KMS-11 (cell line): ENCODE data around the gene TGM3.

Experiments
- H2AFZ ChIP-seq: fragments of 200-600 bp; sonication (generic); 2 replicates; pipeline ENCODE4 v1.6.1; 2016; ENCODE audit warnings: antibody characterized with exemption, mixed run types, low read depth
- H3K27ac ChIP-seq: fragments of 200-600 bp; sonication (generic); 2 replicates; pipeline ENCODE4 v1.6.1; 2016; ENCODE audit warnings: mild to moderate bottlenecking, mixed run types
- H3K27me3 ChIP-seq: fragments of 200-600 bp; sonication (generic); 2 replicates; pipeline ENCODE4 v1.6.1; 2017; ENCODE audit warnings: mild to moderate bottlenecking, low read depth, mixed run types, moderate library complexity; ENCODE audit not compliant: insufficient read depth
- H3K36me3 ChIP-seq: fragments of 200-600 bp; sonication (generic); 2 replicates; pipeline ENCODE4 v1.6.1; 2017; ENCODE audit warnings: mild to moderate bottlenecking, mixed run types; ENCODE audit not compliant: insufficient read depth
- H3K4me1 ChIP-seq: fragments of 200-600 bp; sonication (generic); 2 replicates; pipeline ENCODE4 v1.6.1; 2016; ENCODE audit warnings: mild to moderate bottlenecking, low read depth, mixed run types; ENCODE audit not compliant: poor library complexity, severe bottlenecking
- H3K4me2 ChIP-seq: fragments of 200-600 bp; sonication (generic); 2 replicates; pipeline ENCODE4 v1.7.0; 2016; ENCODE audit warnings: mild to moderate bottlenecking, mixed run types
- H3K4me3 ChIP-seq: fragments of 200-600 bp; sonication (generic); IDR thresholded peaks from 2 replicates; pipeline ENCODE4 v1.6.1; 2017; ENCODE audit warnings: low read depth, low read length, mixed read lengths; ENCODE audit not compliant: insufficient read depth
- H3K79me2 ChIP-seq: fragments of 200-600 bp; sonication (generic); 2 replicates; pipeline ENCODE4 v1.6.1; 2016; ENCODE audit warnings: low read depth, mixed run types; ENCODE audit not compliant: insufficient read depth
- H3K9ac ChIP-seq: fragments of 200-600 bp; sonication (generic); 2 replicates; pipeline ENCODE4 v1.6.1; 2016; ENCODE audit warnings: mild to moderate bottlenecking, mixed run types
- H4K20me1 ChIP-seq: fragments of 200-600 bp; sonication (generic); 2 replicates; pipeline ENCODE4 v1.6.1; 2016; ENCODE audit warnings: mild to moderate bottlenecking, mixed run types; ENCODE audit not compliant: insufficient read depth
- TF ChIP-seq, protein P1 (sequence below): fragments of 200-600 bp; sonication (generic); conservative IDR thresholded peaks from 2 replicates; pipeline ENCODE4 v1.6.1; 2017; ENCODE audit warnings: low read depth, mild to moderate bottlenecking, antibody characterized with exemption, low read length, moderate library complexity, mixed read lengths

Gene TGM3

DNA sequence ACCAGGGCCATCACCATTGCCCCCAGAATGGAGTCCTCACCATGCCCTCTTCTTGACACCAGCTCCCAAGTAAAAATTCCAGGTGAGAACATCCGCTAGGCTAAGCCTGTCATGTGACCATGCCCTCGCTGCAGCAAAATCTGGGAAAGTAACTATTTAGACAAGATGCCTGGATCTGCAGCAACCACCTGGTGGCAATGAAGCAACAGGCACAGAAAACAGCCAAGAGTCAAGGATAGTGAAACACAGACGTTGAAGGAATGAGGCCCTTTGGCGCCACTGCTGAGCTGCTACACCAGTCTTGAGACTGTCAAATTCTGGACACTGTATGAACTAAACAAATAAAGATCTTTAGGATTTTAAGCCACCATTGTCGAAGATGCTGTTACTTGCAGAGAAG, 54.8 kb downstream of the TGM3 start:
- H3K4me2 ChIP-seq = no peak overlapping the region
- no peaks in the 10 kb centered on the region for H3K4me1 ChIP-seq
- H3K36me3 ChIP-seq = no peaks in the 10 kb centered on the region
- H3K4me3 ChIP-seq = no peak overlapping the region
- TF ChIP-seq, protein P1, sequence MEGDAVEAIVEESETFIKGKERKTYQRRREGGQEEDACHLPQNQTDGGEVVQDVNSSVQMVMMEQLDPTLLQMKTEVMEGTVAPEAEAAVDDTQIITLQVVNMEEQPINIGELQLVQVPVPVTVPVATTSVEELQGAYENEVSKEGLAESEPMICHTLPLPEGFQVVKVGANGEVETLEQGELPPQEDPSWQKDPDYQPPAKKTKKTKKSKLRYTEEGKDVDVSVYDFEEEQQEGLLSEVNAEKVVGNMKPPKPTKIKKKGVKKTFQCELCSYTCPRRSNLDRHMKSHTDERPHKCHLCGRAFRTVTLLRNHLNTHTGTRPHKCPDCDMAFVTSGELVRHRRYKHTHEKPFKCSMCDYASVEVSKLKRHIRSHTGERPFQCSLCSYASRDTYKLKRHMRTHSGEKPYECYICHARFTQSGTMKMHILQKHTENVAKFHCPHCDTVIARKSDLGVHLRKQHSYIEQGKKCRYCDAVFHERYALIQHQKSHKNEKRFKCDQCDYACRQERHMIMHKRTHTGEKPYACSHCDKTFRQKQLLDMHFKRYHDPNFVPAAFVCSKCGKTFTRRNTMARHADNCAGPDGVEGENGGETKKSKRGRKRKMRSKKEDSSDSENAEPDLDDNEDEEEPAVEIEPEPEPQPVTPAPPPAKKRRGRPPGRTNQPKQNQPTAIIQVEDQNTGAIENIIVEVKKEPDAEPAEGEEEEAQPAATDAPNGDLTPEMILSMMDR = no peak
- H3K27me3 ChIP-seq = no peaks in the 10 kb centered on the region
- no peaks in the 10 kb centered on the region for H3K79me2 ChIP-seq
- H3K9ac ChIP-seq = no peak overlapping the region
- H3K27ac ChIP-seq = no peak overlapping the region
- no peaks in the 10 kb centered on the region for H4K20me1 ChIP-seq
- H2AFZ ChIP-seq = no peak overlapping the region

DNA sequence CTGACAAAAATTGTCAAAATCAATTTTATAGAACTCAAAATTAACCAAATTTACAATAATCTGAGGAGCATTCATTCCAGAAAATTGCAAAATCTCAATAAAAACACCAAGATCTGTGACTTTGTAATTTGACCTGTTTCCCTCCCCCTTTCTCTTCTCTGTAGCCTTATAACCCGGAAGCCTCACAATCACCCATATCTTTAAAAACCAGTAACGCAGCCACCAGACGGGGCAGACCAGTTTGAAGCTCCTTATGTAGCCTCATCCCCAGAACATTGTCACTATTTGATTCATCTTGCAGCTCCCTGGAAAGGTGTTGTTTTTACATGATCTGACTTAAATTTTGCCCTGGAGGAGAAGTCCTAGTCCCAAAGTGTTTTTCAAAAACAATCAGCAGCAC, 57.4 kb downstream of the TGM3 start:
- H3K27me3 ChIP-seq = no peaks in the 10 kb centered on the region
- no peak overlapping the region for H3K4me3 ChIP-seq
- H3K4me2 ChIP-seq = no peak overlapping the region
- H3K27ac ChIP-seq = no peak overlapping the region
- H3K36me3 ChIP-seq = no peaks in the 10 kb centered on the region
- TF ChIP-seq, protein P1 = no peak
- H2AFZ ChIP-seq = no peak overlapping the region
- H3K79me2 ChIP-seq = no peaks in the 10 kb centered on the region
- no peaks in the 10 kb centered on the region for H3K4me1 ChIP-seq
- no peak overlapping the region for H3K9ac ChIP-seq
- no peaks in the 10 kb centered on the region for H4K20me1 ChIP-seq

DNA sequence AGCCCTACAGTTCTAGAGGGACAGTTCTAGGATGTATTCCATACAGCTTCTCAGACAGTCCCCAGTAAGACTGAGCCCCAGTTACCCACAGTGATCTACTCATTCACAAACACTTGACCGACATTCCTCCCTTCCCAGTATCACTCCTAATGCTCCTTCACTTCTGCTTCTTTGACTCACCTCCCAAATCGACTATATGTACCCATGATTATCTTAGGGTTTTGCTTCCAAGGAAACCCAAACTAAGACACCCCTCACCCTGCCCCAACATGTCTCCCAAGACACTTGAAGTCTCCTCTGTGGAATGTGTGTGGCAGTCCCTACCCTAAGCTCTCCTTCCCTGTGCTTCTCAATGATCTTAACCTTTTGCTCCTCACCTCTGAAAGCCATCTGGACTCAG, 61.3 kb downstream of the TGM3 start:
- TF ChIP-seq, protein P1 = no peak
- no peaks in the 10 kb centered on the region for H3K79me2 ChIP-seq
- H3K4me2 ChIP-seq = no peak overlapping the region
- H4K20me1 ChIP-seq = no peaks in the 10 kb centered on the region
- H3K36me3 ChIP-seq = no peaks in the 10 kb centered on the region
- no peak overlapping the region for H3K27ac ChIP-seq
- H3K4me3 ChIP-seq = no peak overlapping the region
- H2AFZ ChIP-seq = no peak overlapping the region
- H3K27me3 ChIP-seq = no peaks in the 10 kb centered on the region
- H3K9ac ChIP-seq = no peak overlapping the region
- H3K4me1 ChIP-seq = no peaks in the 10 kb centered on the region

DNA sequence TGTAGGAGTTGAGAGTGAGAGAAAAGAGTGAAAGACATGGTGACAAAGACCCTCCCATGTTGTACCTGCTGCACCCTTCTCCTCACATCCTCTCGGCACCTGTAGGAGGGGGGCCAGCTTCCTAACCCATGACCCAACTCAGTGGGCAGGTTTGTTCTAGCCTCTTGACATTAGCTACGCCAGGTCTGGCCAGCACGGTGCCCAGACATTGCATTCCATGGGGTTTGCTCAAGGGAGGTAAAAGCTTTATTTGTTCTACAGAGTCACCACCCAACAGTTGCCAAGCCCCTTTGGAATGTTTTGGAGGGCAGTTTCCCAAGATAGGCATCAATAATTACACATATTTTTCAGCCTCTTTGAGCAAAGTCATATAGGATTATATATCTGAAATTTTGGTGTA, 62.2 kb downstream of the TGM3 start:
- no peak overlapping the region for H2AFZ ChIP-seq
- no peak overlapping the region for H3K4me2 ChIP-seq
- H4K20me1 ChIP-seq = no peaks in the 10 kb centered on the region
- TF ChIP-seq, protein P1 = no peak
- H3K9ac ChIP-seq = no peak overlapping the region
- H3K4me3 ChIP-seq = no peak overlapping the region
- H3K27ac ChIP-seq = no peak overlapping the region
- no peaks in the 10 kb centered on the region for H3K4me1 ChIP-seq
- no peaks in the 10 kb centered on the region for H3K36me3 ChIP-seq
- no peaks in the 10 kb centered on the region for H3K27me3 ChIP-seq
- no peaks in the 10 kb centered on the region for H3K79me2 ChIP-seq
